K562 (cell line): ENCODE data around the gene CTNNA3. TPM values are rescaled to one million over a fixed set of nuclear protein-coding genes. Genes with fewer than 3 reads are reported as not detected.

ENCODE experiments used
- ATAC-seq: fragments of 200-7000 bp; cut with Tn5 transposase; 3 replicates; pipeline ENCODE4 v1.9.1; 2020; ENCODE audit warnings: moderate library complexity
- BruUV-seq: library from RNA; stranded (reverse); fragments of 400-500 nt; replicated peaks from 2 replicates; lab custom pipeline; 2021; lab: Mats Ljungman, UMichigan
- CTCF ChIA-PET: fragments of 300-600 bp; formaldehyde crosslinking; extraction: SDS; loops from one replicate; lab custom pipeline; 2021; ENCODE audit warnings: low intra/inter-chr PET ratio; lab: Yijun Ruan, JAX
- POLR2A ChIA-PET: fragments of 300-600, 350-650 bp; sonication (Branson Sonifier 250); formaldehyde crosslinking; extraction: SDS; loops from one replicate; lab custom pipeline; 2021; ENCODE audit warnings: antibody characterized with exemption, inconsistent platforms; lab: Yijun Ruan, JAX
- DNase-seq, 4 experiments: peaks; one replicate each; pipeline versions ENCODE4 v3.0.0 to v3.0.0-alpha.2; 2011 to 2018; ENCODE audit warnings: low spot score in 3 of 4, mixed read lengths in 3 of 4; ENCODE audit errors: extremely low read depth in 1 of 4
- FAIRE-seq: peaks from 2 replicates; lab custom pipeline; 2011; peaks lifted over from hg19 to GRCh38; lab: Jason Lieb, UNC
- H2AFZ ChIP-seq: 2 replicates; pipeline ENCODE4 v1.6.0; 2011; ENCODE audit warnings: low read depth, low read length, control low read depth, inconsistent platforms
- H3K27ac ChIP-seq: fragments of 200-600 bp; 3 replicates; pipeline ENCODE4 v1.8.0; 2011; ENCODE audit warnings: low read depth, mild to moderate bottlenecking, control low read depth, inconsistent platforms, low read length, moderate library complexity, mixed read lengths; ENCODE audit errors: extremely low read depth
- H3K27me3 ChIP-seq, 2 experiments: fragments of 300-600 bp in 1 of 2; 2 replicates in 1 of 2; 3 replicates in 1 of 2; pipeline versions ENCODE4 v1.6.0 to v1.8.0; 2011; ENCODE audit warnings: inconsistent platforms in 2 of 2, low read length in 2 of 2, mild to moderate bottlenecking in 1 of 2, mixed read lengths in 1 of 2, moderate library complexity in 1 of 2; ENCODE audit not compliant: control insufficient read depth in 2 of 2, insufficient read depth in 2 of 2
- H3K36me3 ChIP-seq: fragments of 300-600 bp; 3 replicates; pipeline ENCODE4 v1.8.0; 2011; ENCODE audit warnings: mild to moderate bottlenecking, low read length, inconsistent platforms; ENCODE audit not compliant: control insufficient read depth, insufficient read depth
- H3K4me1 ChIP-seq, 2 experiments: fragments of 200-600 bp in 1 of 2; replicated peaks in 1 of 2; 2 replicates in 1 of 2; 3 replicates in 1 of 2; pipeline versions ENCODE4 v1.5.1 to v1.8.0; 2011; ENCODE audit warnings: inconsistent platforms in 2 of 2, low read length in 2 of 2, mild to moderate bottlenecking in 1 of 2, mixed read lengths in 1 of 2, moderate library complexity in 1 of 2; ENCODE audit not compliant: control insufficient read depth in 2 of 2, insufficient read depth in 2 of 2
- H3K4me2 ChIP-seq: 2 replicates; pipeline ENCODE4 v1.6.1; 2011; ENCODE audit warnings: low read length, control low read depth, inconsistent platforms, mixed read lengths; ENCODE audit not compliant: insufficient read depth
- H3K4me3 ChIP-seq: fragments of 200-600 bp; sonication (generic), shearing (Covaris generic); 2 replicates; pipeline ENCODE4 v1.5.1; 2016; ENCODE audit warnings: control low read depth, inconsistent platforms
- H3K79me2 ChIP-seq: fragments of 200-600 bp; 3 replicates; pipeline ENCODE4 v1.8.0; 2011; ENCODE audit warnings: low read length, inconsistent platforms; ENCODE audit not compliant: control insufficient read depth, insufficient read depth
- H3K9ac ChIP-seq, 2 experiments: 2 replicates each; pipeline versions ENCODE4 v1.6.0 to v1.6.1; 2011; ENCODE audit warnings: low read depth in 2 of 2, low read length in 2 of 2, control low read depth in 1 of 2, inconsistent platforms in 1 of 2, mild to moderate bottlenecking in 1 of 2, mixed read lengths in 1 of 2; ENCODE audit not compliant: insufficient read depth in 1 of 2
- H3K9me1 ChIP-seq: one replicate; pipeline ENCODE4 v1.6.0; 2011; ENCODE audit warnings: inconsistent platforms, mild to moderate bottlenecking, low read length, moderate library complexity; ENCODE audit not compliant: control insufficient read depth, insufficient read depth
- H3K9me3 ChIP-seq: replicated peaks from 2 replicates; pipeline ENCODE4 v1.5.1; 2011; ENCODE audit warnings: low read depth, low read length, inconsistent platforms; ENCODE audit not compliant: control insufficient read depth, insufficient read depth
- H4K20me1 ChIP-seq: replicated peaks from 2 replicates; pipeline ENCODE4 v1.6.1; 2011; ENCODE audit warnings: low read length, inconsistent platforms, mixed read lengths; ENCODE audit not compliant: control insufficient read depth, insufficient read depth
- HMG20A ChIP-seq: fragments of 450-650 bp; formaldehyde crosslinking; conservative IDR thresholded peaks from 2 replicates; pipeline ENCODE4 v1.4.0; 2020; ENCODE audit warnings: mild to moderate bottlenecking, mixed read lengths
- ZNF134 ChIP-seq: fragments of 250-450 bp; sonication (Bioruptor Pico); conservative IDR thresholded peaks from 2 replicates; pipeline ENCODE4 v1.4.0; 2020
- ZNF766 ChIP-seq: fragments of 200-800 bp; sonication (Bioruptor generic); conservative IDR thresholded peaks from 2 replicates; pipeline ENCODE4 v1.6.1; 2016; ENCODE audit warnings: missing genetic modification characterization, missing compliant biosample characterization
- ZSCAN32 ChIP-seq: fragments of 450-650 bp; formaldehyde crosslinking; IDR thresholded peaks from 2 replicates; pipeline ENCODE4 v1.4.0; 2020; ENCODE audit warnings: mild to moderate bottlenecking, moderate library complexity
- WGBS: fragments of 100-300 bp; shearing (Covaris generic); methylation state at CpG from one replicate; pipeline ENCODE4 v1.1.6; 2016; ENCODE audit warnings: low coverage, mixed read lengths; ENCODE audit not compliant: insufficient coverage; ENCODE audit errors: missing lambda C conversion rate; 5-methylcytosine and 5-hydroxymethylcytosine counted together
- in situ Hi-C: fragments of 300-500 bp; cut with MboI; formaldehyde crosslinking; loops from 4 replicates; pipeline ENCODE4 v1.15.0; 2018; ENCODE audit warnings: inconsistent platforms, mixed read lengths
- intact Hi-C: fragments of 100-400 bp; cut with micrococcal nuclease; formaldehyde crosslinking; loops from 2 replicates; pipeline ENCODE4 v1.14.2; 2022
- polyA plus RNA-seq, 8 experiments: library from polyadenylated mRNA; depleted of rRNA in 4 of 8; stranded (reverse) in 5 of 8; unstranded in 3 of 8; fragments of >200 nt; fragmentation: Nextera tagmentation in 2 of 8; fragmentation: Illumina TruSeq in 1 of 8; extraction: Ambion mirVana in 2 of 8; extraction: Trizol in 1 of 8; gene quantifications; 2 replicates each; pipeline versions ENCODE4 v1.2.1 to v1.2.3, GENCODE V29; 2011 to 2014; ENCODE audit warnings: inconsistent platforms in 1 of 8, missing spikeins in 1 of 8
- total RNA-seq, 7 experiments: library from RNA; depleted of rRNA in 6 of 7; stranded (reverse); fragments of >200 nt in 6 of 7; fragmentation: Illumina TruSeq in 2 of 7; extraction: Trizol in 2 of 7; gene quantifications; 2 replicates each; pipeline versions ENCODE4 v1.2.1 to v1.2.3, GENCODE V29; 2011 to 2021; ENCODE audit warnings: low replicate concordance in 1 of 7
- TF ChIP-seq, protein P1 (sequence below): fragments of 450-650 bp; IDR thresholded peaks from 2 replicates; pipeline ENCODE4 v1.6.1; 2014; ENCODE audit warnings: low read depth, mild to moderate bottlenecking, moderate library complexity, borderline replicate concordance
- TF ChIP-seq, protein P2 (sequence below), 2 experiments: fragments of 450-650 bp in 1 of 2; IDR thresholded peaks; 2 replicates each; pipeline ENCODE4 v1.6.1; 2011 to 2017; ENCODE audit warnings: low read depth in 2 of 2, antibody characterized with exemption in 1 of 2, borderline replicate concordance in 1 of 2, low read length in 1 of 2, mild to moderate bottlenecking in 1 of 2, mixed read lengths in 1 of 2; ENCODE audit not compliant: control insufficient read depth in 1 of 2

Gene CTNNA3
- total and polyA plus RNA-seq, 9 of the 15 experiments (the other 6 are each of a cell fraction or from before 2014, with no cell fraction given): 0.04 TPM; not detected in 8

DNA sequence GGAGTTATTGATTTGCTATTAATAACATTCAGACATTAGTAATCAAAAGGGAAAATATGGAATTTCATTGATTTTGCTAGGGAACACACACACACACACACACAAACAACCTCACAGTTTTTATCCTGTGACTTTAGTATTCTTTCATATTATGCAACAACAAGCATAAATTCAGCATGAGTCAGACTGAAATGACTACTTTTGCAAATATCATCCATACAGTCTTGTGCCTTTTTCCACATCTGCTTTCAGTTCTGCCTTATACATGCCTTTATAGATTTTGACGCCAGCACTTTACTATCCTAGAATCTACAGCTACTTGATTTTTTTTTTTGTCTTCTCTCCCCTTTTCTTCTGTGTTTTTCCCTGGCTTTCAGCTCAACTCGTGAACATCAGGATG, 1745.9 kb downstream of the CTNNA3 start:
- WGBS: 5% methylated on average over 2 of the region's 2 CpGs
- no peaks in the 10 kb centered on the region for H4K20me1 ChIP-seq
- DNase-seq (no peak), FAIRE-seq (no peak), ATAC-seq (no peak)
- no peaks in the 10 kb centered on the region for H3K9me3 ChIP-seq
- POLR2A ChIA-PET: no interaction called here
- TF ChIP-seq, protein P1, sequence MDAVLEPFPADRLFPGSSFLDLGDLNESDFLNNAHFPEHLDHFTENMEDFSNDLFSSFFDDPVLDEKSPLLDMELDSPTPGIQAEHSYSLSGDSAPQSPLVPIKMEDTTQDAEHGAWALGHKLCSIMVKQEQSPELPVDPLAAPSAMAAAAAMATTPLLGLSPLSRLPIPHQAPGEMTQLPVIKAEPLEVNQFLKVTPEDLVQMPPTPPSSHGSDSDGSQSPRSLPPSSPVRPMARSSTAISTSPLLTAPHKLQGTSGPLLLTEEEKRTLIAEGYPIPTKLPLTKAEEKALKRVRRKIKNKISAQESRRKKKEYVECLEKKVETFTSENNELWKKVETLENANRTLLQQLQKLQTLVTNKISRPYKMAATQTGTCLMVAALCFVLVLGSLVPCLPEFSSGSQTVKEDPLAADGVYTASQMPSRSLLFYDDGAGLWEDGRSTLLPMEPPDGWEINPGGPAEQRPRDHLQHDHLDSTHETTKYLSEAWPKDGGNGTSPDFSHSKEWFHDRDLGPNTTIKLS: no peak
- no peak for TF ChIP-seq ZNF766
- TF ChIP-seq HMG20A: no peak
- TF ChIP-seq, protein P2, sequence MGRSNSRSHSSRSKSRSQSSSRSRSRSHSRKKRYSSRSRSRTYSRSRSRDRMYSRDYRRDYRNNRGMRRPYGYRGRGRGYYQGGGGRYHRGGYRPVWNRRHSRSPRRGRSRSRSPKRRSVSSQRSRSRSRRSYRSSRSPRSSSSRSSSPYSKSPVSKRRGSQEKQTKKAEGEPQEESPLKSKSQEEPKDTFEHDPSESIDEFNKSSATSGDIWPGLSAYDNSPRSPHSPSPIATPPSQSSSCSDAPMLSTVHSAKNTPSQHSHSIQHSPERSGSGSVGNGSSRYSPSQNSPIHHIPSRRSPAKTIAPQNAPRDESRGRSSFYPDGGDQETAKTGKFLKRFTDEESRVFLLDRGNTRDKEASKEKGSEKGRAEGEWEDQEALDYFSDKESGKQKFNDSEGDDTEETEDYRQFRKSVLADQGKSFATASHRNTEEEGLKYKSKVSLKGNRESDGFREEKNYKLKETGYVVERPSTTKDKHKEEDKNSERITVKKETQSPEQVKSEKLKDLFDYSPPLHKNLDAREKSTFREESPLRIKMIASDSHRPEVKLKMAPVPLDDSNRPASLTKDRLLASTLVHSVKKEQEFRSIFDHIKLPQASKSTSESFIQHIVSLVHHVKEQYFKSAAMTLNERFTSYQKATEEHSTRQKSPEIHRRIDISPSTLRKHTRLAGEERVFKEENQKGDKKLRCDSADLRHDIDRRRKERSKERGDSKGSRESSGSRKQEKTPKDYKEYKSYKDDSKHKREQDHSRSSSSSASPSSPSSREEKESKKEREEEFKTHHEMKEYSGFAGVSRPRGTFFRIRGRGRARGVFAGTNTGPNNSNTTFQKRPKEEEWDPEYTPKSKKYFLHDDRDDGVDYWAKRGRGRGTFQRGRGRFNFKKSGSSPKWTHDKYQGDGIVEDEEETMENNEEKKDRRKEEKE (IDR thresholded peaks at IDR 0.05; ENCODE audit: borderline replicate concordance in 1 of 2, control insufficient read depth in 1 of 2, low read depth in 2 of 2, low read length in 1 of 2): no peak
- no peak for TF ChIP-seq ZSCAN32 (CRISPR knock-in tag)
- TF ChIP-seq ZNF134: no peak
- H3K4me1 ChIP-seq: no peaks in the 10 kb centered on the region
- no peaks in the 10 kb centered on the region for H3K36me3 ChIP-seq
- no peak overlapping the region for H3K9ac ChIP-seq
- no peaks in the 10 kb centered on the region for H3K27me3 ChIP-seq
- BruUV-seq: no TSS peak
- H3K27ac ChIP-seq: no peak overlapping the region
- CTCF ChIA-PET: no interaction called here
- no peaks in the 10 kb centered on the region for H3K9me1 ChIP-seq
- in situ Hi-C loops (no loop called here), intact Hi-C loops (no loop called here)
- no peaks in the 10 kb centered on the region for H3K79me2 ChIP-seq
- H3K4me2 ChIP-seq: no peak overlapping the region
- H3K4me3 ChIP-seq: no peak overlapping the region
- no peak overlapping the region for H2AFZ ChIP-seq
